HG02943 (cell line): ENCODE measurements around the gene CPNE4.

ENCODE experiments used
- ATAC-seq: cut with Tn5 transposase; IDR thresholded peaks from one replicate; pipeline ENCODE4 v1.9.1; 2021; ENCODE audit warnings: mild to moderate bottlenecking, low read depth, moderate library complexity; ENCODE audit not compliant: unreplicated experiment

CPNE4 gene

DNA sequence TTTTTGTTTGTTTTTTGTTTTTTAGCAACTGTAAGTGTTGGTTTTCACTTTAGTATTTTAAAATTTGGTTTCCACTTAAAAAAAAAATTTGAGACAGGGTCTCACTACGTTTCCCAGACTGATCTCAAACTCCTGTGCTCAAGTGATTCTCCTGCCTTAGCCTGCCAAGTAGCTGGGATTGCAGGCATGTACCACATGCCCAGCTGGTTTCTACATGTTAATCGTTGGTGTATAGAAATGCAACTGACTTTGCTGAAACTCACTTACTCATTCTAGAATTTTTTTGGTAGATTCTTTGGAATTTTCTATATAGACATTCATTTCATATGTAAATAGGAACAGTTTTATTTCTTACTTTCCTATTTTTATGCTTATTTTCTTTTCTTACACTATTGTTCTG lies 287.3 kb downstream of the CPNE4 start:
- ATAC-seq, result no peak

DNA sequence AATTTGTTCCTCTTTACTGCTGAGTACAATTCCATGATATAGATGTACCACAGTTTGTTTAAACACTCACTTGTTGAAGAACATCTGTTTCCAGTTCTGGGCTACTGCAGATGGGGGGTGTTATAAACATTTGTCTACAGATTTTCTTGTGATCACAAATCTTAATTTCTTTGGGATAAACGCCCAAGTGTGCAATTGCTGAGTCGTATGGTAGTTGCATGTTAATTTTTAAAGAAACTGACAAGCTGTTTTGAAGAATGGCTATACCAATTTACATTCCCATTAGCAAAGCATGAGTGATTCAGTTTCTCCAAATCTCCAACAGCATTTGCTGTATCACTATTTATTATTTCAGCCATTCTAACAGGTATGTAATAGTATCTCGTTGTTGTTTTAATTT lies 290.0 kb downstream of the CPNE4 start:
- ATAC-seq, result no peak

DNA sequence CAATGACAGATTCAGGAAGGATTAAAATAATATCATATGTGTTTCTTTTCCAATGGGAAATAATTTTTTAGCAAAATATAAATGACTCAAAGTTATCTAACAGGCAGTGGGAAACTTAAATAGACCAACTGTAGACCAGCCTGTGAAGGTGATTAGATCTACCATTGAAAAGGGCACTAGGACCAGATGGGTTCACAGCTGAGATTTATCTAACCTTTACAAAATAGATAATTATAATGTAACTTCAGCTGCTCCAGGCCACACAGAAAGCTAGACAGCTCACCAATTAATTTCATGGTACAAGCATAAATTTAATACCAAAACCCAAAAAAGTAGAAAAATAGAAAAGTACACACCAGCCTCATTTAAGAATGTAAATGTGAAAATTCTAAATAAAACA lies 291.7 kb downstream of the CPNE4 start:
- no peak for ATAC-seq

DNA sequence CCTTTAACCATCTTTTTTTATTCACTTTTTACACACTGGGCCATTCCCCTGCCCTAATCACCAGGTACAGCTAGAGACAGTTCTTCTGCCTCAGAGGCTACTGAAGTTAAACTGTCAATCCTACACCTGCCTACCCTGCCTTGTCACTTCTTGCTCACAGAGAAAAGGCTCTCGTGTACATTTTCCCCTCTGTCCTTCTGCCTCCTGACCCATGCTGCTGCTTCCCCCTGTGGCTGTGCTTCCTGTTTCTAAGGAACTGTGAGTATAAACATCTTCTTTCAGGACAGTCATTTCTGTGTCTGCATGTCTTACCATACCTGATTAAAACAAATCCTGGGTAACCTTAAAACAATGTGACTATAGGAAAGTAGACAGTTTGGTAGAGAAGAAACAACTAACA lies 295.6 kb downstream of the CPNE4 start:
- ATAC-seq, result no peak

DNA sequence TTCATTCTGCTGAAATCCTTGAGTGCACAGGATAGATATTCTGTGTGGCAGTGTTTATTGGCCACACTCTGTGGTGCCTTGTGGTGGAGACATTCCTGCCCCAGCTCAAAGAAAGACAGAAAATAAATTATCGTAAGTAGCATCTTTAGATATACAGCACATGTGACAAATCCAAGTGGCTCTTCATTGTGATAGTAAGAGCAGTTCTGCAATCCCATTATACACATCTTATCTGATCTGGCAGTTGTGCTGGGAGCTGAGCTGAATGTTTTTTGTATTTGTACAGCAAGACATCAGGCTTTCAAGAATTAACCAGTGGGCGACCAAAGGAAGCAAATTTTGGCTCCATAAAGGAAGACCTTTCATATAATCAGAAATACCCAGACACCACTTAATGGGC lies 296.7 kb downstream of the CPNE4 start:
- ATAC-seq, result no peak

DNA sequence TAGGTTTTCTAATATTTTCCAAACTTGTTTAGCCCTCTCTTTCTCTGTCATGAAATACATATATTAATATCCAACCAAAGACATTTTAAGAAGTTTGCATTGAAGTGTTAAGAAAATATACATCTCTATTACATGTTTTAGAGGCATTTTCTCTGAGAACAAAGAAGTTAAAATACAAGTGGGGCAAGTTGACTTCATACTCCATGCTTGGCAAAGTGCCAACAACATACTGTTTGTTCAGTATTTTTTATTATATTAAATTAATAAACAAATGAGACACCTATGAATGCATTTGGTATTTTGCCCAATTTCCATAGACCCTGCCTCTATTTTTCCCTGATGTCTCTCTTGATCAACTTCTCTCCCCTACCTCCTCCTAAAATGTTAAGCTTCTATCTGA lies 299.3 kb downstream of the CPNE4 start:
- ATAC-seq, result no peak

DNA sequence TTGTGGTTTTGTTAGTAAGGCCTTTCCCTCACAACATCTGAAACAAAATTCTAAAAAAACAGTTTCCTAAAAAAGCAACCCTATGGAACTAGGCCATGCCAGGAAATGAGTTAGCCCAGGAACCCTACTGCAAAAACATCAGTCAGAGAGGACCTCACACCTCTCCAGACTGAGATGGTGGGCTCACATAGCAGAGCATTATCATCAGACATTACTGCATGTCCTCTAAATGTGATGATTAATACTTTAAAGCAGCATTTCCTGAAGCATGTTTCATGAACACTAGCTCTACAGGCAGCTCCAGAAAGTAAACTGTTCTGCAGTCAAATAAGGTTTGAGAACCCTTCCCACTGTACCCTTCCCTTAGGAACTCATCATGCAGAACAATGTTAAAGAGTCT lies 299.7 kb downstream of the CPNE4 start:
- no peak for ATAC-seq

DNA sequence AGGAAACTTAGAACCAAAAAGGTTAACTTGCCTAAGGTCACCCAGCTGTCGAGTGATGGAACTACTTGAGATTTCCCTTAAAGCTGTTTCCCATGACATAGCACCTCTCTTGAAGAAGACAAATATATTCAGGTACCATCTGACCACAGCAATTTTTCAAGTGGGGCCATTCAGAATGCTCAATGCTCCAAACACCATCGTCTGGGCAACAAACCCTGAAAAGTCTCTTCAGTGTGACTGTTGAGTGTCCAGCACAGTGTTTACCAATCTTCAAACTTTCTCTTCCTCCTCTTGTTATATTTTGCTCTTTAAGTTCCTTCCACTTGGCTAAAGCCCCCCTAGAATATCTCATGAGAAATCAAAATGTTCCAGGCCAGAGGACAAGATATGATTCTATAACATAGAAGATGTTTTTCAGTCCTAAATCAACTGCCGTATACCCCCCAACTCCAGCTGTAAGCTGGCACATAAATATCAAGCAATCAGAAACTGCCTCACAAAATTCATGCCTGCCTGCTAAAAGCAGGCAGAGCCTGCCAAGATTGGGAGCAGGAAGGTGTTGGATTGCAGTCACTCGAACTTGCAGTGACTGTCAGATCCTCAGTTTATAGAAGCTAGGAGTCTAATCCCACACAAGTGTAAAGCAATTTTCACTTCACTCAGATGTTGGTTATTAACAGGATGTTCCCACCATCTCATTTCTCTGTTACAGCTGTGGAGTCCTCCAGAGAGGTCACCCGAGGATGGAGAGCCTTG lies 301.6 kb downstream of the CPNE4 start:
- no peak for ATAC-seq

DNA sequence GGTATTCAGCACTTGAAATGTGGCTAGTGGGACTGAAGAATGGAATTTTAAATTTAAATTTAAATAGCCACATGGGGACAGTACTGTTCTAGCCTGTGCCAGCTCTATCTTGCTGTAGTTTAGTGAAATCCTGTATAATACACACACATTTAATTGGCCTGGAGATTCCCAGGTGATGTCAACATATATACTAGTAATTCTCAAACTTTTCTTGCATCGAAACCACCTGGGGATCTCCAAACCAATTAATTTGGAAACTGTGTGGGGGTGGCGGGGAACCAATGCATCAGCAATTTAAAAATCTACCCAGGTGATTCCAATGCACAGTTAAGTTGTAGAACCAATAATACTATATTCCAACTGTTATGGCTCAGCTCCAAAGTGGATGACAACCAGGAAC lies 303.1 kb downstream of the CPNE4 start:
- no peak for ATAC-seq

DNA sequence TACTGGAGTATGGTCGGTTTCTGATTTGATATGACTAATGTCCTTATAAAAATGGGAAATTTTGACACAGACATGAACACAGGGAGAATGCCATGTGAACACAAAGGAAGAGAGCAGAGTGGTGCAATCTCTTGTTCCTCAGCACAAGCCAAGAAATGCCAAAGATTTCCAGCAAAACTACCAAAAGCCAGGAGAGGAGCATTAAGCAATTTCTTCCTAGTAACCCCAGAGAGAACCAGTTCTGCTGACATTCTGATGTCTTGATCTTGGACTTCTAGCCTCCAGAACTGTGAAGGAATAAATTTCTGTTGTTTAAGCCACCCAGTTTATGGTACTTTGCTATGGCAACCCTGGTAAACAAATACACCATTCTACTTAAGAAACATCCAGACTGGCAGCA lies 304.2 kb downstream of the CPNE4 start:
- ATAC-seq, result no peak

DNA sequence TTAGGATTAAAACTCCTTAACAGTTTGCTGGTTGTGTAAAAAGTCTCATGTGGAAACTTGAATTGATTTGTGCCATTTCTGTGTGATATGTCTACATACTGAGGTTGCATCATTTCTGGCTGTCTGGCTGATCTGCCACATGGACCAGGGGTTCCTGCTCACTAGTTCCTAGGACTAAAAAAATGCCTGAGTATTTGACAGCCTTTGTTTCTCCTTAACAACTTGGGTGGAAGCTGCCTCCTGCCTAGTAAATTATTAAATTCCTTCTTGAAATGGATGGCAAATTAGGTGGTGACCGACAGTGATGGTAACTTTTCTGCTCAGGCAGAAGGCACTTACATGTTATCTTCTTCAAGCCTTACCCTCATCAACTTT lies 305.2 kb downstream of the CPNE4 start:
- ATAC-seq, result no peak

DNA sequence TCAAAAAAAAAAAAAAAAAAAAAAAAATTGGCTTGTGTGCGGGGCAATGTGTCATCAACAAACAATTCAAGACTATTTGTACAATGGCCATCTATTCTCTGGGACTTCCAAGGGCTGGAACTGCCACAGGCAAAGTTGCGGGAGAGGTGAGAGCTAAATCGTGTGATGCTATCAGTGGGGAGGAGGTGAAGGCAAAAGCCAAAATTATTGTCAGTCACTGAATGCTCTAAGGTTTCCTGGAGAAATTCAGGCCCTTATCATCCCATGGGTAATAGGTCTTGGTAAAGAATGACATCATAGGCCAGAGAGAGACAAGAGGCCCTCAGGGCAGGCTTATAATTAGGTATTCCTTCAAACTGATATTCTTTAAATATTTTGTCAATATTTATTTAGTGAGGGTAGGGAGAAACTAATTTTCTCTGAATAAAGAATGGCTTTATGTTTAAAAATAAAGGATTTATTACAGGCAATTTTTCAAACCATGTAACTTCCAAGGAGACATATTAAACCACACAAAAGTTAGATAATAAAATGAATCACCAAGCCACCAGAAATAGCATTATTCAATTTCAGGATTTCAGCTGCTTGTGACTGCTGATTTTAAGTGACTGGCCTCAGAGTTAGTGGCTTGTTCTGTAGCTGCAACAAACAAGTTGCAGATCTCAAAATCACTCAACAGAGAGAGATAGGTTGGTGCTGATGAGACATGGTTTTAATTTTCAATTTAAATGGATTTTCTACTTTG lies 305.7 kb downstream of the CPNE4 start:
- no peak for ATAC-seq

DNA sequence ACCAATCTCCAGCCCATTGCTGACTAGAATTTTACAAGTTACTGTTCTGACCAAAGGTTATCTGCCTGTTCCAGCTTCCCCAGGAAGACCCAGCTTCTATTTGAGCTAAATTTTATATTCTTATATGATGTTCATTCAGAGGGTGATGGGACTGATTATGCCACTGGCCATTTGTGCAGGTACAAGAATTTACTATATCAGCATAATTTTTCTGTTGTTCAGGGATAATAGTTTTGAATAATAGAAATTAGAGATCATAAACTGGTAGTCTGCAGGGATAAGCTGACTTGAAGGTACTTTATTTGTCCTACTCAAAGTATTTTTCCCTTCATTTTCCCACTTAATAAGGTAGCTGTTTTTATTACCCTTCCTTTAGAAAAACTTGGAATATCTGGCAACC lies 309.4 kb downstream of the CPNE4 start:
- no peak for ATAC-seq

DNA sequence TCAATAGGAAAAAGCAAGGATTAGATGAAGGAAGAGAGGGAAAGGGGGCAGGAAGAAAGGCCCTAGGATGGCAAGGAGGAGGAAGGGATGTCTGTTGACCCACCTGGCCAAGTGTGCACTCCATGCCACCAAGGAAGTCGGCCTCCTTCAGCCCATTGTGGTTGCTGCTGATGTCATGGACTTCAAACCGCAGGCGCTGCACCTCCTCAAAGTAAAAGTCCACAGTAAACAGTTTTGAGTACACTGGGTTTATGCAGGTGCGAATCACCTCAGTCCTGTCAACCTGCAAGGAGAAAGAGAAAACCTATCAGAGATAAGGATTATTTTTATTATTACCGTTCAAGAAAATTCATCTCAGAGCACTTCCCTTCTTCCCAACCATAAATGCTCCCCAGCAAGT lies 311.5 kb downstream of the CPNE4 start:
- no peak for ATAC-seq

DNA sequence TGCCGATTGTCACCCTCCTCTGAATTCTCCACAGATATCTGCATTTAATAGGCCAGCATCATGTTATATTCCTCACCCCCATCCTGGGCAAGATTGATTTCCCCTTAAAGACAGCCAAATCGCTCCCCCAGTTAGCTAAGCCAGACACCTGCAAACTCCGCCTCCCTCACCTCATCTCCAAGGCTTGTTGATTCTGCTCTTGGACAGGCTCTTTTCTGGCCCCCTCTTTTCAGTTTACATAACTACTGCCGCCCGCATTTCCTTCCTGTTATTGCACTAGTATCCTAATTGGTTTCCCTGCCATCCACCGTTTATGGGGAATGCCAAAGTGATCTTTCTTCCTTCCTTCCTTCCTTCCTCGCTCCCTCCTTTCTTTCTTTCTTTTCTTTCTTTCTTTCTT lies 317.3 kb downstream of the CPNE4 start:
- no peak for ATAC-seq

DNA sequence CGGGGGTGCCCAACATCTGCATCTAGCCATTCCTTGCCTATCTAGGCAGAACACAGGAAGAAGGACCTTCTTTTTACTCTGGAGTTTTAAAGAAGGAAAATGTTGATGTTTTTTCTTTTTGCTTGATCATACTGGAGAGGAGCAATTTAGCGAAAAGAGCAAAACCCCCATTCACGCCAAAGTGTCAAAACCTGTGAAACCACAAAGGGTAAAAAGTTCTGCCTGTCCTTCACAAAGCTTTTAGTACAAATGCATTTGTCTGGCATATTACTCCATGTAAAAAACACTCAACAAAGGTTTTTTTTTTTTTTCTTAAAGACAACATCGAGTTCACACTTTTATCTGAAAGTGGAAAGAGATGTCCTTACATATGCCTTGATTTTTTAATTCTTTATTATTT lies 317.9 kb downstream of the CPNE4 start:
- no peak for ATAC-seq

DNA sequence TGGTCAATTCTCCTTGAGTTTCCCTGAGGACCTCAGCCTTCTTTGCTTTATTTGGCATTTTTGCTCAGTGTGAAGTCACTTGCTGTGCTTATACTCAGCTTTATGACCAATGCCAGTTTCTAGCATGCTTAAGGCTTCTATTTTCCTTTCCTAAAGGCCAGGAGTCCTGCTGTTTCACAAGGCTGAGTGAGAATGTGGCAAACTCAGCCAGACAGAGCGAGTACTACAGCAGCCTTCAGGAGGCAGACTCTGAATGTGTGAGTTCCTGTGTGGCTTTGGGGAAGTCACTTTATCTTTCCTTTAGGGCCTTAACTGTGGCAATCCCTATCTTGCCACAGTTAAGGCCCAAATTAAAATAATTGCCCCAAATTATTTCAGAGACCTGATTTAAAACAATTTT lies 318.8 kb downstream of the CPNE4 start:
- ATAC-seq, result no peak

DNA sequence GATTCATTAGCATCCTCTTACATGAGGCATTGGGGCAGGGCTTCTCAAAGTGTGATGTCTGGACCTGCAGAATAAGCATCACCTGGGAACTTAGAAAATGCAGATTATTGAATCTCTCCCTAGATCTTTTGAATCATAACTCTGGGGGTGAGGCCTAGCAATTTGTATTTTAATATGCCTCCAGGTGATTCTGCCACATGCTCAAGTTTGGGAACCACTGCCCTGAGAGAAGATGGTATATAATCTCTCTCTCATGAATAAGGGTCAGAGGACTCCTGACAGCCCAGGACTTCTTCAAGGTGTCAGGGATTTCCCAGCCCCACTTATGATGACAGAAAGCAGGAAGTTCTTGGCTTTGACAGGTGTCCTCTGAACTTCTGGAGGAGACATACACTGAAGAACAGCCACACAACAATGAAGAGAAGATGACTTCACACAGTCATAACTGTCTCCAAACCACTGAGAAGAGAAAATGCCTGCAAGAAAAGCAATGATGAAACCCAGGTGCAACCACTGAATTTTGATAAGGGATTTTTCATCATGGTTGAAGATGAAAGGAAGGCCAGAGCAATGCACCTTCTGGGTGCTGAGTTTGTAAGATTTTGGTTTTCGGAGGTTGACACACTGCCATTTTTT lies 320.1 kb downstream of the CPNE4 start:
- peak; percentile 57 for ATAC-seq

DNA sequence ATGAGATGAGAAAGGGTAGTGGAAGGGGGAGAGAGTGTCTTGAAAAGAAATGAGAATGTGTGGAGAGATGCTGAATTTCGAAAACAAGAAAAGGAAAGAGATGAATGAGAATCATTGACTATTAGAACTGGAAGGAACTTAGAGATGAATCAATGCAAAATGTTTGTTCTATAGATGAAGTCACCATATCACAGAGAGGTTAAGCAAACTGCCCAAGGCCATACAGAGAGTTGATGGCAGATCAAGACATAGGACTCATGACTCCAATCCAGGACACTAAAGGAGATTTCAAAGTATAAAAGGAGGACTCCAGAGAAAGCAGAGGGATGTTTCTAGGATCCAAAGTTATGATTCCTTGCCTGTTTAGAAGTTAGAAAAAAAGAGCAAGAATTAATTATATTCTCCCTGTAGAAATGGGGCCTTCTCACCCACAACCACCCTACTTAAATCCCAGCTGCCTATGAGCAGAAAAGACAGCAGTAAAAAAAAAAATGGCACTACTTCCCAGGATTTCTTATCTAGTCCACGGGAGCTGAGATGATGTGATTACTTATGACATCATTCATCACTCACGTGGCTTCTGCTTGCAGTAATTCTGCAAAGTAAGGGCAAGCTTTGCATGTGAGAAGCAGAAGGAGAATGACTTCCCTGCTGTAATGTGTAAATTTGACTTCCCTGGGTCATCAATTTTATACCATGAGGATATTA lies 321.2 kb downstream of the CPNE4 start:
- no peak for ATAC-seq

DNA sequence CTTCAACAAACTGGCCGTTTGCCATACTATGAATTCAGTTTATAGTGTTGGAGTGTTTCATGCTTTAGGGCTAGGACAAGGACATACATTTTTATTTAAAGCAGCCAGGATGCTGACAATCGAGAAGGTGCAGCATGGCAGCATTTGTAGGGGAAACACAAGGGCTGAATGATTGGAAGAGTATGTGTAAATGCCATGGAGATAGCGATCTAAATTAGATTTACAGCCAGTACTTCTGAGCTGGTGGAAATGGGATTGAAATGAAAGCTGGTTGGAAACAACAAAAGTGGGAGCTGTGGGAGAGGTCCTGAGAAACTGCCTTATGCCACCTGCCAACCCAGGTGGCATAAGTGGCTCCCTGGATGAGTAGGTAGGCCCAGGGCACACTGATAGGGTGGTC lies 322.2 kb downstream of the CPNE4 start:
- ATAC-seq, result no peak

DNA sequence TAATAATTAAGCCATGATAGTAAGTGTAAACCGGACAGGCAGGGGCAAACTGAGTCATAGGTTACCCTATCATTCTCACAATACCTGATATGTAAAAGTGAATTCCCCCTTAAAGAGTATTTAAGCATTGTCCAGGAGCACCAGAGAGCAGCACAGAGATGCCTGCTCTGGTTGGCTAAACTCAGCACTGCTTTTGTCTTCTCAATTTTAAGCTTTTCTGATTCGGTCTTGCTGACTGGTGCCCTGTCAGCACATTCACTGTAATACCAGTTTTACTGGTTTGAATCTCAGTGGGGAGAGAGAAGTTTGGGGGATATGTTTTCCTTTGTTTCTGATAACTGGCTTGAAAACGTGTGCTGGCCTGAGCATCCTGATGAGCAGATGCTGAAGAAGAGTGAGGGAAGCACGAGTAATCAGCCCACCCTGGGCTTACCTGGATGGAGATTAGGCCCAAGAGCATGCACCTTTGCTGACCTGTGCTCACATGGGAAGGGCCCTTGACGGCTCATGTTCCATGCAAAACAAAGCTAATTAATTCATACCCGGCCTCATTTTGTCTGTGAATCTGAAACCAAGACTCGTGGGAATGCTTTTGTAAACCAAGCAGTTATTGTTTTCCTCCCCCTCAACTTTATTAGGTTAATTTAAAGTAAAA lies 323.6 kb downstream of the CPNE4 start:
- ATAC-seq, result no peak
